Measurements from ENCODE around the gene CATSPERD.
A peak's percentile ranks its signal among the peaks of the same experiment; 100 is the strongest.

Gene CATSPERD

DNA sequence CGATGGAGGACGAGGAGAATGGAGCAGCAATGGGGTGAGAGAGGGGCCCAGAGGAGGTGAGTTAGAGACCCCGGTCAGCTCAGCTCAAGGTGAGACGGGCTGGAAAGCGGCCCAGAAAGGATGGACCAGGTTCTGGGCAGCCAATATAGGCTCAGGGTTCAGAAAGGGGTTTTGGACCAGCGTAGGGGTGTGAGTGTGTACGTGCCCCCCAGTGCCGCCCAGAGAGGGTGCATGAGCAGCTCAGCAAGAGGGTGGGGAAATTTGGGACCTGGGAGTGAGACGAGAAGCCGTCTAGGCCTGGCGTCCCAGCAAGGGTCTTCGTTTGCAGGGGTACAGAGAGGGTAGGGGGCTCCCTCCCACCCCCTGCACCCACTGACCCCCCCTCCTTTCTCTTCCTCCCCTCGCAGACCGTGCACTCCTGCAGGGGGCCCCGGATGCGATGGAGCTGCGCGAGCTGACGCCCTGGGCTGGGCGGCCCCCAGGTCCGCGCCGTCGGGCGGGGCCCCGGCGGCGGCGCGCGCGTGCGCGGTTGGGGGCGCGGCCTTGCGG, 107.0 kb downstream of the CATSPERD start:
- no peak for DNase-seq (ENCODE audit: low read depth in 2 of 2)

- DNase-seq (ENCODE audit: low read depth in 2 of 2), result peak; percentile 84 to 94
Measured at GRCh38 chr19:5827891-5828660, 107.6 kb downstream of the CATSPERD start.

All from activated CD8-positive, alpha-beta memory T cell treated with anti-CD3 and anti-CD28 coated beads for 4 hours (primary cell).